ENCODE measurements around the gene CEP70.
"Not testable (repeated sequence)": the region's sequence is repeated elsewhere in the genome, so short reads cannot be mapped to it uniquely, and the experiment has no call there.

Gene CEP70

GRCh38 chr3:138507524-138507923 lies 86.5 kb downstream of the CEP70 start:
- DNase-seq, result no peak

- DNase-seq, result no peak
These were observed 95.1 kb downstream of the CEP70 start for GRCh38 chr3:138498991-138499390.

- DNase-seq, result no peak
These were observed 96.2 kb downstream of the CEP70 start for GRCh38 chr3:138497851-138498250.

GRCh38 chr3:138497021-138497420 lies 97.0 kb downstream of the CEP70 start:
- no peak for DNase-seq

GRCh38 chr3:138496436-138496835 lies 97.6 kb downstream of the CEP70 start:
- no peak for DNase-seq

GRCh38 chr3:138495638-138496037 lies 98.4 kb downstream of the CEP70 start:
- DNase-seq, result not testable (repeated sequence)

GRCh38 chr3:138494607-138494929 lies 99.5 kb downstream of the CEP70 start:
- DNase-seq, result no peak

GRCh38 chr3:138493804-138494606 lies 100.1 kb downstream of the CEP70 start:
- DNase-seq, result no peak

GRCh38 chr3:138492980-138493675 lies 100.9 kb downstream of the CEP70 start:
- no peak for DNase-seq

GRCh38 chr3:138491971-138492370 lies 102.1 kb downstream of the CEP70 start:
- no peak for DNase-seq

GRCh38 chr3:138486580-138486979 lies 107.5 kb downstream of the CEP70 start:
- not testable (repeated sequence) for DNase-seq

GRCh38 chr3:138484672-138485071 lies 109.4 kb downstream of the CEP70 start:
- not testable (repeated sequence) for DNase-seq

GRCh38 chr3:138479438-138479863 lies 114.6 kb downstream of the CEP70 start:
- DNase-seq, result peak; percentile 58

- no peak for DNase-seq
These were observed 116.3 kb downstream of the CEP70 start for GRCh38 chr3:138477801-138478200.

GRCh38 chr3:138477120-138477519 lies 116.9 kb downstream of the CEP70 start:
- no peak for DNase-seq

GRCh38 chr3:138476526-138476925 lies 117.5 kb downstream of the CEP70 start:
- no peak for DNase-seq

- DNase-seq, result no peak
These were observed 119.9 kb downstream of the CEP70 start for GRCh38 chr3:138474163-138474562.

GRCh38 chr3:138473391-138473790 lies 120.7 kb downstream of the CEP70 start:
- DNase-seq, result no peak

- DNase-seq, result no peak
These were observed 121.8 kb downstream of the CEP70 start for GRCh38 chr3:138472141-138472825.

- no peak for DNase-seq
These were observed 122.6 kb downstream of the CEP70 start for GRCh38 chr3:138471481-138471880.

- no peak for DNase-seq
These were observed 123.4 kb downstream of the CEP70 start for GRCh38 chr3:138470687-138471086.

GRCh38 chr3:138469874-138470273 lies 124.2 kb downstream of the CEP70 start:
- DNase-seq, result no peak

- no peak for DNase-seq
These were observed 125.2 kb downstream of the CEP70 start for GRCh38 chr3:138468886-138469285.

- no peak for DNase-seq
These were observed 125.6 kb downstream of the CEP70 start for GRCh38 chr3:138468451-138468850.
